ENCODE measurements around the gene CHRNA7. TPM values are rescaled to one million over a fixed set of nuclear protein-coding genes. Genes with fewer than 3 reads are reported as not detected.

Gene CHRNA7
- total RNA-seq, 1 donor from 2014 or later, result not detected

DNA sequence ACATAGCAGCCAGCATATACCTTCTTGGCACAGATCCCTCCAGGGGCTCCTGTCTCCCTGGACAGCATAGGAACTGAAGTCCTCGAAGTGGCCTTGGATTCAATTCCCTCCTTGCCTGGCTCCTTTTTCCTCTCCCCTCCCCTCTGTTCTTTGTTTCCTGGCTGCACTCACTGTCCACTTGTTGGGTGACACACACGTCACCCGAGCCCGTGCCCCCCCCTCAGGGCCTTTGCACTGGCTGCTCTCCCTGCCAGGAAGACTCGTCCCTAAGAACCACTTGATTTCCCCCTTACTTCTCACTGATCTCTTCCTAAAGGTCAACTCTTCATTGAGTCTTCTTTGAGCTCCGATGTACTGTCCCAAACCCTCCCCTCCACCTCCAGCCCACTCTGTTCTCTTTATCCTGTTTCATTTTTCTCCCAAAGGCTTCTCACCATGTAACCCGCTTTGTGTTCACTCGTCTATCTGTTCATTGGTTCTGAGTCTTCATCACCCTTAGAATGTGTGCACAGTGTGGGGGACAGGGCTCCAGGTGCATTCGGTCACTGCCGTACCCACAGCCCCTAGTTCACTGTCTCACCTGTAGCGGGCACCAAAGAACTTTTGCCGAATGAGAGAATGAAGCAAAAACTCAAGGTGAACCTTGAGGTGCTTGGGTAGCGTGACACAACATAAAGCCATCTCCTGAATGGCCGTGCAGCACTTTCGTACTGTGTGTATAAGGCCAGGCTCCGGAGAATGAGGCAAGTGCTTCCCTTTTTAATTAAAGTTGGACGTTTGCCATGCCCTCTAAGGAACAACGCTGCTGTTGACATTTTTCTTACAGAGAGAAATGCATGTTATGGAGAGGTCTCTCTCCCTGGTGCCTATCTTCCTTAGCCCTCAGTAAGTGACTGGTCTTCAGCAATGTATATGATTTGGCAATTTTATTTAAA lies 74.0 kb downstream of the CHRNA7 start:
- Mint-ChIP-seq H3K27ac (no peak overlapping the region), H3K4me3 (no peak overlapping the region), H3K27me3 (peaks cover 4% of the 10 kb centered on the region), H3K4me1 (no peaks in the 10 kb centered on the region), H3K9me3 (no peaks in the 10 kb centered on the region), H3K36me3 (ENCODE audit: low read depth) (no peaks in the 10 kb centered on the region)
- DNase-seq (no peak), ATAC-seq (ENCODE audit: low read depth) (no peak)
- ChIA-PET CTCF (no interaction called here), POLR2A (no interaction called here)
- TF ChIP-seq, protein P1, sequence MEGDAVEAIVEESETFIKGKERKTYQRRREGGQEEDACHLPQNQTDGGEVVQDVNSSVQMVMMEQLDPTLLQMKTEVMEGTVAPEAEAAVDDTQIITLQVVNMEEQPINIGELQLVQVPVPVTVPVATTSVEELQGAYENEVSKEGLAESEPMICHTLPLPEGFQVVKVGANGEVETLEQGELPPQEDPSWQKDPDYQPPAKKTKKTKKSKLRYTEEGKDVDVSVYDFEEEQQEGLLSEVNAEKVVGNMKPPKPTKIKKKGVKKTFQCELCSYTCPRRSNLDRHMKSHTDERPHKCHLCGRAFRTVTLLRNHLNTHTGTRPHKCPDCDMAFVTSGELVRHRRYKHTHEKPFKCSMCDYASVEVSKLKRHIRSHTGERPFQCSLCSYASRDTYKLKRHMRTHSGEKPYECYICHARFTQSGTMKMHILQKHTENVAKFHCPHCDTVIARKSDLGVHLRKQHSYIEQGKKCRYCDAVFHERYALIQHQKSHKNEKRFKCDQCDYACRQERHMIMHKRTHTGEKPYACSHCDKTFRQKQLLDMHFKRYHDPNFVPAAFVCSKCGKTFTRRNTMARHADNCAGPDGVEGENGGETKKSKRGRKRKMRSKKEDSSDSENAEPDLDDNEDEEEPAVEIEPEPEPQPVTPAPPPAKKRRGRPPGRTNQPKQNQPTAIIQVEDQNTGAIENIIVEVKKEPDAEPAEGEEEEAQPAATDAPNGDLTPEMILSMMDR (IDR thresholded peaks at IDR 0.05), result no peak
- intact Hi-C loops (cut with micrococcal nuclease), result no loop called here

- no peaks in the 10 kb centered on the region for H3K4me1 Mint-ChIP-seq
- TF ChIP-seq, protein P1 (IDR thresholded peaks at IDR 0.05), result no peak
- intact Hi-C loops (cut with micrococcal nuclease), result no loop called here
- H3K27ac Mint-ChIP-seq, result no peak overlapping the region
- POLR2A ChIA-PET, result no interaction called here
- ATAC-seq (ENCODE audit: low read depth), result no peak
- H3K27me3 Mint-ChIP-seq, result peaks cover 4% of the 10 kb centered on the region
- CTCF ChIA-PET, result no interaction called here
- DNase-seq, result no peak
- H3K36me3 Mint-ChIP-seq (ENCODE audit: low read depth), result no peaks in the 10 kb centered on the region
- H3K4me3 Mint-ChIP-seq, result no peak overlapping the region
- no peaks in the 10 kb centered on the region for H3K9me3 Mint-ChIP-seq
These were observed 75.2 kb downstream of the CHRNA7 start for GRCh38 chr15:32105258-32106241.

DNA sequence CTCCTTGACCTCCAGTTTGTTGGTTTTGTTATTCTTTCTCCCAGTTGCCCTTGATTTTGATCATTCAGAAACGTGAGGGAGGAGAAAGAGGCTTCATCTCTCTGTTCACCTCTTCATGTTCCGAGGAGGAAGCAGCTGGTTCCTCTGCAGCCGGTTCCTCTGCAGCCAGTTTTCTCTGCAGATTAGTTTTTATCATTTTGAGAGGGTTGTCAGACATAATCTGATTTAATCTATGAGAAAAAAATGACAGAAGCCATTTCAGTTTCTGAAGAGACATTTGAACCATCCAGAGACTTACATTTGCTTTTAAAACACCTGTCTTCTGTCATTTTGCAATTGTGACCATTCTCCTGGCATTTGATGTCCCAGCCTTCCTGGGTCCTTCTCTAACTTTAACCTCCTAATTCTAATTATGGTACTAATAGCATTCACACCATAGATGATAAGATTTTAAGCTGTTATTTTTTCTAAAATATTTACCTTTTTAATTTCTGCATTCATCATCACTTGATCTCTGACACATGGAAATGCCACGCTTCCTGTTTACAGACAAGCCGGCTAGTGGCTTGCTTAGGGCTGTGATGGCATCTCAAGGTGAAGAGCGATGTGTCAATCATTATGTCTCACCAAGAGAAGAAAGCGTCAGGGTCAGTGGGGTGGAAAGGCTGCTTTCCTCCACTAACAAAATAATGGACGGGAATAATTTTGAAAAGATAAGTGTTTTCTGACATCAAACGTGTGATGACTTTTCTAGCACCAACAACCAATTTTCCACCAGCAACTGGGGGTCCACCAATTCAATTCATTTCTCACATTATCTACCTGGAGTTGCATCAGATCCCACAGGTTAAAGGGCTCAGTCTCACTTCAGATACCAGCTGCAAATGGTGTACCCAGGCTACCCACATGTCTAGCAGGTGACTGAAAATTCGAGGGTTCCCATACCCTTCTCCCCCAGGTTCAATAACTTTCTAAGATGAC lies 76.4 kb downstream of the CHRNA7 start:
- Mint-ChIP-seq H3K4me3 (no peak overlapping the region), H3K27ac (no peak overlapping the region), H3K4me1 (no peaks in the 10 kb centered on the region), H3K9me3 (no peaks in the 10 kb centered on the region), H3K36me3 (ENCODE audit: low read depth) (no peaks in the 10 kb centered on the region), H3K27me3 (peaks cover 4% of the 10 kb centered on the region)
- CTCF ChIA-PET, result no interaction called here
- POLR2A ChIA-PET, result no interaction called here
- no peak for ATAC-seq (ENCODE audit: low read depth)
- TF ChIP-seq, protein P1 (IDR thresholded peaks at IDR 0.05), result no peak
- intact Hi-C loops (cut with micrococcal nuclease), result no loop called here
- DNase-seq, result no peak

DNA sequence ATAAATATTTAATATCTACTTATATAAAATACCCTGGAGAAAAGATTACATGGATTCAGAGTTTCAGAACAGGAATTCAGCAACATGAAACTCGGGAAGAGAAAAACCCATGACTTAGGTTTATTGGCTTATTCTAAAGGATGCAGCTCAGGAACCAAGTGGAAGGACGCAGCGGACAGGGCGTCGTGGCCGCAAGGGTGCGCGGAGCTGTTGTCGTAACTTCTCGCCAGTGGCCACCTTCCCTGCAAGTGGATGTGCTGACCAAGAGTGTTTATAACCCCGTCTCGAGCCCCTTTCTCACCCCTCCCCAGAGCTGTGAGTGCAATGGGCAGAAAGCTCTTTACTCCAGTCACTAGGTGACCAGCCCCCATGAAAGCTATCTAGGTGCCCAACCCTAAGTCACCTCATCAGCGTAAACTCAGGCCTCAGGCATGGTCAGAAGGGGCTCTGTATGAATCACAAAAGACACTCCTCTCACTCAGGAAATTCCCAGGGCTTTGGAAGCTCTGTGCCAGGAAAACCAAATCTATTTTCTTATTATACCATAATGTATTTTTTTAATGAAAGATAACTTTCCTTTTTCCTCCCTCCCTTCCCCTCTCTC lies 77.3 kb downstream of the CHRNA7 start:
- Mint-ChIP-seq H3K4me3 (no peak overlapping the region), H3K27me3 (peaks cover 4% of the 10 kb centered on the region), H3K4me1 (no peaks in the 10 kb centered on the region), H3K9me3 (no peaks in the 10 kb centered on the region), H3K27ac (no peak overlapping the region), H3K36me3 (ENCODE audit: low read depth) (no peaks in the 10 kb centered on the region)
- intact Hi-C loops (cut with micrococcal nuclease), result no loop called here
- TF ChIP-seq, protein P1 (IDR thresholded peaks at IDR 0.05), result no peak
- DNase-seq (no peak), ATAC-seq (ENCODE audit: low read depth) (no peak)
- POLR2A ChIA-PET, result no interaction called here
- CTCF ChIA-PET, result no interaction called here

Data from activated B cell treated with CpG ODN at 0.5 μM for 24 hours (primary cell).